Karpas-422 (cell line): ENCODE results near the gene TAS2R14. TPM values are rescaled to one million over a fixed set of nuclear protein-coding genes. Genes with fewer than 3 reads are reported as not detected.

Source experiments
- DNase-seq: peaks from one replicate; pipeline ENCODE4 v3.0.0-alpha.2; 2015
- H2AFZ ChIP-seq: fragments of 200-600 bp; sonication (generic); 2 replicates; pipeline ENCODE4 v1.6.1; 2014; ENCODE audit warnings: antibody characterized with exemption, low read length, mixed read lengths
- H3K27ac ChIP-seq: fragments of 200-600 bp; sonication (generic); 2 replicates; pipeline ENCODE4 v1.5.1; 2014; ENCODE audit warnings: mild to moderate bottlenecking, low read length, moderate library complexity
- H3K27me3 ChIP-seq: fragments of 200-600 bp; sonication (generic); 2 replicates; pipeline ENCODE4 v1.6.1; 2014; ENCODE audit warnings: low read length, mixed read lengths
- H3K36me3 ChIP-seq: fragments of 200-600 bp; sonication (generic); 2 replicates; pipeline ENCODE4 v1.6.1; 2014; ENCODE audit warnings: low read length, mixed read lengths; ENCODE audit not compliant: insufficient read depth
- H3K4me1 ChIP-seq: fragments of 200-600 bp; sonication (generic); 2 replicates; pipeline ENCODE4 v1.6.1; 2014; ENCODE audit warnings: mild to moderate bottlenecking, low read length, mixed read lengths
- H3K4me2 ChIP-seq: fragments of 200-600 bp; sonication (generic); 2 replicates; pipeline ENCODE4 v1.6.1; 2014; ENCODE audit warnings: low read length, low read depth, mild to moderate bottlenecking; ENCODE audit not compliant: poor library complexity, severe bottlenecking
- H3K4me3 ChIP-seq: fragments of 200-600 bp; sonication (generic); 2 replicates; pipeline ENCODE4 v1.5.1; 2014; ENCODE audit warnings: mild to moderate bottlenecking, antibody characterized with exemption, low read length, mixed read lengths
- H3K79me2 ChIP-seq: fragments of 200-600 bp; sonication (generic); 2 replicates; pipeline ENCODE4 v1.6.1; 2014; ENCODE audit warnings: mild to moderate bottlenecking, low read length, mixed read lengths
- H3K9ac ChIP-seq: fragments of 200-600 bp; sonication (generic); 2 replicates; pipeline ENCODE4 v1.6.0; 2014; ENCODE audit warnings: low read length
- H3K9me2 ChIP-seq: fragments of 200-600 bp; sonication (generic), shearing (Covaris generic); replicated peaks from 2 replicates; pipeline ENCODE4 v1.6.0; 2014; ENCODE audit warnings: mild to moderate bottlenecking, low read length, moderate library complexity; ENCODE audit not compliant: insufficient read depth
- H3K9me3 ChIP-seq: fragments of 300-700, 200-600 bp; sonication (generic); 2 replicates; pipeline ENCODE4 v1.6.1; 2014; ENCODE audit warnings: low read length, mixed read lengths
- H4K20me1 ChIP-seq: fragments of 200-600 bp; sonication (generic); 2 replicates; pipeline ENCODE4 v1.6.1; 2014; ENCODE audit warnings: mild to moderate bottlenecking, antibody characterized with exemption, low read length, low read depth; ENCODE audit not compliant: insufficient read depth
- total RNA-seq: library from RNA; depleted of rRNA; stranded (reverse); fragments of >200 nt; shearing (Covaris generic); gene quantifications from 2 replicates; pipeline ENCODE4 v1.2.3, GENCODE V29; 2014; ENCODE audit warnings: low replicate concordance; rRNA removed

Gene TAS2R14
- total RNA-seq, 1 experiment from 2014 or later: 12.6 TPM

- Histone ChIP-seq H3K36me3 (no peaks in the 10 kb centered on the region), H4K20me1 (no peaks in the 10 kb centered on the region), H3K4me2 (no peak overlapping the region), H3K4me1 (no peaks in the 10 kb centered on the region), H2AFZ (no peak overlapping the region), H3K79me2 (peaks cover 22% of the 10 kb centered on the region), H3K9ac (no peak overlapping the region), H3K27me3 (no peaks in the 10 kb centered on the region), H3K9me2 (no peaks in the 10 kb centered on the region), H3K27ac (no peak overlapping the region), H3K4me3 (no peak overlapping the region), H3K9me3 (0 out of 2 replicates have a peak, but pooled peaks cover 4% of the 10 kb centered on the region)
- DNase-seq: no peak
Observed at GRCh38 chr12:10901427-10901826, 37.6 kb downstream of the TAS2R14 start.

GRCh38 chr12:10900972-10901371 is 38.1 kb downstream of the TAS2R14 start:
- no peak overlapping the region for H3K9ac ChIP-seq
- peaks cover 22% of the 10 kb centered on the region for H3K79me2 ChIP-seq
- H3K36me3 ChIP-seq: no peaks in the 10 kb centered on the region
- H3K9me2 ChIP-seq: no peaks in the 10 kb centered on the region
- H2AFZ ChIP-seq: no peak overlapping the region
- H3K4me1 ChIP-seq: no peaks in the 10 kb centered on the region
- no peaks in the 10 kb centered on the region for H4K20me1 ChIP-seq
- H3K9me3 ChIP-seq: 0 out of 2 replicates have a peak, but pooled peaks cover 4% of the 10 kb centered on the region
- DNase-seq: no peak
- no peak overlapping the region for H3K4me3 ChIP-seq
- no peak overlapping the region for H3K27ac ChIP-seq
- H3K27me3 ChIP-seq: no peaks in the 10 kb centered on the region
- H3K4me2 ChIP-seq: no peak overlapping the region

GRCh38 chr12:10900530-10900929 is 38.5 kb downstream of the TAS2R14 start:
- Histone ChIP-seq H3K4me1 (no peaks in the 10 kb centered on the region), H3K4me2 (no peak overlapping the region), H3K27me3 (no peaks in the 10 kb centered on the region), H3K36me3 (no peaks in the 10 kb centered on the region), H3K9me2 (no peaks in the 10 kb centered on the region), H3K4me3 (no peak overlapping the region), H3K9ac (no peak overlapping the region), H3K79me2 (peaks cover 22% of the 10 kb centered on the region), H4K20me1 (no peaks in the 10 kb centered on the region), H3K27ac (no peak overlapping the region), H2AFZ (no peak overlapping the region), H3K9me3 (0 out of 2 replicates have a peak, but pooled peaks cover under 1% of the 10 kb centered on the region)
- DNase-seq: no peak

- Histone ChIP-seq H3K9me3 (no peaks in the 10 kb centered on the region), H3K27ac (no peak overlapping the region), H3K9ac (no peak overlapping the region), H4K20me1 (no peaks in the 10 kb centered on the region), H3K4me2 (no peak overlapping the region), H3K4me1 (no peaks in the 10 kb centered on the region), H2AFZ (no peak overlapping the region), H3K9me2 (no peaks in the 10 kb centered on the region), H3K79me2 (peaks cover 10% of the 10 kb centered on the region; the same call in 1 of the 2 replicates), H3K27me3 (no peaks in the 10 kb centered on the region), H3K36me3 (no peaks in the 10 kb centered on the region), H3K4me3 (no peak overlapping the region)
- DNase-seq: no peak
Observed at GRCh38 chr12:10896854-10897253, 42.2 kb downstream of the TAS2R14 start.

- no peaks in the 10 kb centered on the region for H3K27me3 ChIP-seq
- no peaks in the 10 kb centered on the region for H3K36me3 ChIP-seq
- no peak overlapping the region for H2AFZ ChIP-seq
- no peak for DNase-seq
- H3K27ac ChIP-seq: no peak overlapping the region
- H3K9me3 ChIP-seq: no peaks in the 10 kb centered on the region
- H3K4me3 ChIP-seq: no peak overlapping the region
- H3K9me2 ChIP-seq: no peaks in the 10 kb centered on the region
- no peaks in the 10 kb centered on the region for H3K79me2 ChIP-seq
- no peak overlapping the region for H3K9ac ChIP-seq
- no peaks in the 10 kb centered on the region for H4K20me1 ChIP-seq
- no peak overlapping the region for H3K4me2 ChIP-seq
- H3K4me1 ChIP-seq: no peaks in the 10 kb centered on the region
Observed at GRCh38 chr12:10891937-10892336, 47.1 kb downstream of the TAS2R14 start.

GRCh38 chr12:10889226-10889625 is 49.8 kb downstream of the TAS2R14 start:
- Histone ChIP-seq H3K9me3 (no peaks in the 10 kb centered on the region), H3K27me3 (no peaks in the 10 kb centered on the region), H2AFZ (no peak overlapping the region), H3K4me1 (no peaks in the 10 kb centered on the region), H3K9me2 (no peaks in the 10 kb centered on the region), H3K79me2 (no peaks in the 10 kb centered on the region), H3K9ac (no peak overlapping the region), H3K27ac (no peak overlapping the region), H3K36me3 (no peaks in the 10 kb centered on the region), H3K4me3 (no peak overlapping the region), H3K4me2 (no peak overlapping the region), H4K20me1 (no peaks in the 10 kb centered on the region)
- no peak for DNase-seq

Other genes with a start within 250 kb of the TAS2R14 start
- gene YBX3, start 215.9 kb downstream of the TAS2R14 start, total RNA-seq: not detected in 2 replicates
- gene TAS2R7, start 136.6 kb downstream of the TAS2R14 start, total RNA-seq: 0.47 TPM in 1 of 2 replicates, not detected in the other
- gene TAS2R8, start 132.0 kb downstream of the TAS2R14 start, total RNA-seq: 0.52 TPM in 1 of 2 replicates, not detected in the other
- gene TAS2R9, start 129.1 kb downstream of the TAS2R14 start, total RNA-seq: 0.19 TPM in 1 of 2 replicates, not detected in the other
- 1.5 and 7.3 TPM in 2 replicates for gene TAS2R10, start 112.9 kb downstream of the TAS2R14 start, total RNA-seq
- 5.7 and 12.7 TPM in 2 replicates for gene PRR4, start 89.8 kb downstream of the TAS2R14 start, total RNA-seq
- 27.7 and 64.5 TPM in 2 replicates for gene PRH1, start 55.0 kb downstream of the TAS2R14 start, total RNA-seq
- gene TAS2R13, start 29.7 kb downstream of the TAS2R14 start, total RNA-seq: 3.2 and 8.9 TPM in 2 replicates
- not detected in 2 replicates for gene PRH2, start 10.0 kb downstream of the TAS2R14 start, total RNA-seq
- gene TAS2R50, start 47.6 kb upstream of the TAS2R14 start, total RNA-seq: 3.9 and 12.0 TPM in 2 replicates
- gene TAS2R20, start 59.0 kb upstream of the TAS2R14 start, total RNA-seq: 4.0 and 18.2 TPM in 2 replicates
- gene TAS2R19, start 83.4 kb upstream of the TAS2R14 start, total RNA-seq: 3.5 and 16.4 TPM in 2 replicates
- gene TAS2R31, start 92.1 kb upstream of the TAS2R14 start, total RNA-seq: 9.5 and 18.0 TPM in 2 replicates
- gene TAS2R46, start 123.0 kb upstream of the TAS2R14 start, total RNA-seq: 0.83 and 6.3 TPM in 2 replicates
- 0.90 and 7.6 TPM in 2 replicates for gene TAS2R43, start 153.1 kb upstream of the TAS2R14 start, total RNA-seq
- gene TAS2R30, start 195.4 kb upstream of the TAS2R14 start, total RNA-seq: 6.0 and 13.9 TPM in 2 replicates
- gene SMIM10L1, start 231.9 kb upstream of the TAS2R14 start, total RNA-seq: 4.9 and 9.0 TPM in 2 replicates
- not detected in 2 replicates for gene TAS2R42, start 247.7 kb upstream of the TAS2R14 start, total RNA-seq